HepG2 (cell line): ENCODE results near the gene RFX2. TPM values are rescaled to one million over a fixed set of nuclear protein-coding genes. Genes with fewer than 3 reads are reported as not detected.

Source experiments
- CCAR2 ChIP-seq: fragments of 200-400 bp; formaldehyde crosslinking; optimal IDR thresholded peaks from 2 replicates; pipeline ENCODE3; 2018; ENCODE audit warnings: low read depth, mild to moderate bottlenecking, low read length, moderate library complexity
- ESRRA ChIP-seq: sonication (generic); formaldehyde crosslinking; IDR thresholded peaks from 2 replicates; pipeline ENCODE4 v1.5.1; 2020; ENCODE audit warnings: mild to moderate bottlenecking, low read depth, missing genetic modification reagents
- FOXP1 ChIP-seq, 2 experiments: fragments of 450-650 bp in 1 of 2; IDR thresholded peaks; 2 replicates each; pipeline ENCODE4 v1.6.1; 2017 to 2018; ENCODE audit warnings: antibody characterized with exemption in 1 of 2
- HMG20B ChIP-seq: conservative IDR thresholded peaks from 2 replicates; pipeline ENCODE4 v1.6.1; 2016; ENCODE audit warnings: missing genetic modification reagents, missing compliant biosample characterization
- HMGA1 ChIP-seq: sonication (generic); formaldehyde crosslinking; conservative IDR thresholded peaks from 2 replicates; pipeline ENCODE4 v1.4.0; 2020; ENCODE audit warnings: missing genetic modification reagents
- HOXA3 ChIP-seq: sonication (generic); formaldehyde crosslinking; IDR thresholded peaks from 2 replicates; pipeline ENCODE4 v1.5.0; 2020; ENCODE audit warnings: missing genetic modification reagents
- HOXA5 ChIP-seq: sonication (generic); formaldehyde crosslinking; IDR thresholded peaks from 2 replicates; pipeline ENCODE4 v1.4.0; 2020; ENCODE audit warnings: missing genetic modification reagents
- PRMT3 ChIP-seq: sonication (generic); formaldehyde crosslinking; IDR thresholded peaks from 2 replicates; pipeline ENCODE4 v1.8.1; 2022; ENCODE audit warnings: low read depth, mild to moderate bottlenecking, moderate library complexity, missing genetic modification reagents, borderline replicate concordance
- RELA ChIP-seq: sonication (generic); formaldehyde crosslinking; IDR thresholded peaks from 2 replicates; pipeline ENCODE4 v1.4.0; 2020; ENCODE audit warnings: missing genetic modification reagents
- TRIM24 ChIP-seq: sonication (generic); formaldehyde crosslinking; IDR thresholded peaks from 2 replicates; pipeline ENCODE4 v1.8.0; 2022; ENCODE audit warnings: mild to moderate bottlenecking, missing genetic modification reagents
- XBP1 ChIP-seq: sonication (generic); formaldehyde crosslinking; IDR thresholded peaks from 2 replicates; pipeline ENCODE4 v1.5.0; 2020; ENCODE audit warnings: missing genetic modification reagents
- ZIK1 ChIP-seq: sonication (generic); formaldehyde crosslinking; IDR thresholded peaks from 2 replicates; pipeline ENCODE4 v1.5.0; 2020; ENCODE audit warnings: mild to moderate bottlenecking, low read depth, missing genetic modification reagents, borderline replicate concordance
- ZMAT5 ChIP-seq: sonication (generic); formaldehyde crosslinking; IDR thresholded peaks from 2 replicates; pipeline ENCODE4 v1.5.0; 2020; ENCODE audit warnings: mild to moderate bottlenecking, low read depth, missing genetic modification reagents, borderline replicate concordance
- ZNF234 ChIP-seq: sonication (generic); formaldehyde crosslinking; conservative IDR thresholded peaks from 2 replicates; pipeline ENCODE4 v1.5.1; 2020; ENCODE audit warnings: mild to moderate bottlenecking, missing genetic modification reagents
- ZNF615 ChIP-seq: sonication (generic); formaldehyde crosslinking; IDR thresholded peaks from 2 replicates; pipeline ENCODE4 v1.5.0; 2020; ENCODE audit warnings: mild to moderate bottlenecking, missing genetic modification reagents, borderline replicate concordance
- ZNF790 ChIP-seq: sonication (generic); formaldehyde crosslinking; IDR thresholded peaks from 2 replicates; pipeline ENCODE4 v1.8.0; 2022; ENCODE audit warnings: missing genetic modification reagents, mild to moderate bottlenecking, borderline replicate concordance
- polyA plus RNA-seq, 8 experiments: library from polyadenylated mRNA; depleted of rRNA in 3 of 8; stranded (reverse) in 7 of 8; unstranded in 1 of 8; fragments of >200 nt; fragmentation: Illumina TruSeq in 4 of 8; extraction: Trizol in 4 of 8; gene quantifications; 2 replicates each; pipeline versions ENCODE4 v1.2.1 to v1.2.3, GENCODE V29; 2011 to 2016; ENCODE audit warnings: low read depth in 4 of 8, missing spikeins in 1 of 8, mixed read lengths in 1 of 8; ENCODE audit not compliant: insufficient read depth in 1 of 8
- total RNA-seq, 5 experiments: library from RNA; depleted of rRNA; stranded (reverse); fragments of >200 nt; fragmentation: Illumina TruSeq; extraction: Trizol; gene quantifications; 2 replicates each; pipeline ENCODE4 v1.2.3, GENCODE V29; 2016; ENCODE audit warnings: low read depth in 1 of 5
- TF ChIP-seq, protein P1 (sequence below): sonication (generic); formaldehyde crosslinking; IDR thresholded peaks from 2 replicates; pipeline ENCODE4 v1.5.1; 2020; ENCODE audit warnings: mild to moderate bottlenecking, moderate library complexity, missing genetic modification reagents
- TF ChIP-seq, protein P2 (sequence below): sonication (generic); formaldehyde crosslinking; IDR thresholded peaks from 2 replicates; pipeline ENCODE4 v1.8.0; 2022; ENCODE audit warnings: missing genetic modification reagents, mild to moderate bottlenecking, borderline replicate concordance
- TF ChIP-seq, protein P3 (sequence below): sonication (generic); formaldehyde crosslinking; IDR thresholded peaks from 2 replicates; pipeline ENCODE4 v1.4.0; 2020; ENCODE audit warnings: missing genetic modification reagents, mild to moderate bottlenecking, borderline replicate concordance

Gene RFX2
- total and polyA plus RNA-seq, 2 of the 13 experiments (the other 11 are each of a cell fraction or from before 2014, with no cell fraction given), result 2.8 to 3.3 TPM

GRCh38 chr19:5977785-5978605 is 132.3 kb downstream of the RFX2 start, which contains the start of gene RANBP3 (continued):
- TF ChIP-seq, protein P1, sequence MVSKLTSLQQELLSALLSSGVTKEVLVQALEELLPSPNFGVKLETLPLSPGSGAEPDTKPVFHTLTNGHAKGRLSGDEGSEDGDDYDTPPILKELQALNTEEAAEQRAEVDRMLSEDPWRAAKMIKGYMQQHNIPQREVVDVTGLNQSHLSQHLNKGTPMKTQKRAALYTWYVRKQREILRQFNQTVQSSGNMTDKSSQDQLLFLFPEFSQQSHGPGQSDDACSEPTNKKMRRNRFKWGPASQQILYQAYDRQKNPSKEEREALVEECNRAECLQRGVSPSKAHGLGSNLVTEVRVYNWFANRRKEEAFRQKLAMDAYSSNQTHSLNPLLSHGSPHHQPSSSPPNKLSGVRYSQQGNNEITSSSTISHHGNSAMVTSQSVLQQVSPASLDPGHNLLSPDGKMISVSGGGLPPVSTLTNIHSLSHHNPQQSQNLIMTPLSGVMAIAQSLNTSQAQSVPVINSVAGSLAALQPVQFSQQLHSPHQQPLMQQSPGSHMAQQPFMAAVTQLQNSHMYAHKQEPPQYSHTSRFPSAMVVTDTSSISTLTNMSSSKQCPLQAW, result peak; percentile 100
- TF ChIP-seq, protein P2, sequence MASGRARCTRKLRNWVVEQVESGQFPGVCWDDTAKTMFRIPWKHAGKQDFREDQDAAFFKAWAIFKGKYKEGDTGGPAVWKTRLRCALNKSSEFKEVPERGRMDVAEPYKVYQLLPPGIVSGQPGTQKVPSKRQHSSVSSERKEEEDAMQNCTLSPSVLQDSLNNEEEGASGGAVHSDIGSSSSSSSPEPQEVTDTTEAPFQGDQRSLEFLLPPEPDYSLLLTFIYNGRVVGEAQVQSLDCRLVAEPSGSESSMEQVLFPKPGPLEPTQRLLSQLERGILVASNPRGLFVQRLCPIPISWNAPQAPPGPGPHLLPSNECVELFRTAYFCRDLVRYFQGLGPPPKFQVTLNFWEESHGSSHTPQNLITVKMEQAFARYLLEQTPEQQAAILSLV (CRISPR knock-in tag), result peak; percentile 100
- TF ChIP-seq ZNF234 (CRISPR knock-in tag) (peak; percentile 100), ZNF790 (CRISPR knock-in tag) (peak; percentile 100), CCAR2 (no peak), HMGA1 (CRISPR knock-in tag) (no peak), TRIM24 (CRISPR knock-in tag) (no peak), HOXA5 (CRISPR knock-in tag) (peak; percentile 99), ESRRA (CRISPR knock-in tag) (peak; percentile 97), ZMAT5 (CRISPR knock-in tag) (peak; percentile 98), FOXP1 (IDR thresholded peaks at IDR 0.05) (no peak), FOXP1 (CRISPR knock-in tag; IDR thresholded peaks at IDR 0.05) (peak; percentile 31; the same call in 1 of the 2 replicates), ZNF615 (CRISPR knock-in tag) (peak; percentile 99), XBP1 (CRISPR knock-in tag) (peak; percentile 99), PRMT3 (peak; percentile 100), HOXA3 (CRISPR knock-in tag) (peak; percentile 98), ZIK1 (CRISPR knock-in tag) (peak; percentile 100), RELA (CRISPR knock-in tag) (0 out of 2 replicates have a peak, but pooled peaks have one; percentile 82), HMG20B (peak; percentile 85; the same call in 1 of the 2 replicates)
- TF ChIP-seq, protein P3, sequence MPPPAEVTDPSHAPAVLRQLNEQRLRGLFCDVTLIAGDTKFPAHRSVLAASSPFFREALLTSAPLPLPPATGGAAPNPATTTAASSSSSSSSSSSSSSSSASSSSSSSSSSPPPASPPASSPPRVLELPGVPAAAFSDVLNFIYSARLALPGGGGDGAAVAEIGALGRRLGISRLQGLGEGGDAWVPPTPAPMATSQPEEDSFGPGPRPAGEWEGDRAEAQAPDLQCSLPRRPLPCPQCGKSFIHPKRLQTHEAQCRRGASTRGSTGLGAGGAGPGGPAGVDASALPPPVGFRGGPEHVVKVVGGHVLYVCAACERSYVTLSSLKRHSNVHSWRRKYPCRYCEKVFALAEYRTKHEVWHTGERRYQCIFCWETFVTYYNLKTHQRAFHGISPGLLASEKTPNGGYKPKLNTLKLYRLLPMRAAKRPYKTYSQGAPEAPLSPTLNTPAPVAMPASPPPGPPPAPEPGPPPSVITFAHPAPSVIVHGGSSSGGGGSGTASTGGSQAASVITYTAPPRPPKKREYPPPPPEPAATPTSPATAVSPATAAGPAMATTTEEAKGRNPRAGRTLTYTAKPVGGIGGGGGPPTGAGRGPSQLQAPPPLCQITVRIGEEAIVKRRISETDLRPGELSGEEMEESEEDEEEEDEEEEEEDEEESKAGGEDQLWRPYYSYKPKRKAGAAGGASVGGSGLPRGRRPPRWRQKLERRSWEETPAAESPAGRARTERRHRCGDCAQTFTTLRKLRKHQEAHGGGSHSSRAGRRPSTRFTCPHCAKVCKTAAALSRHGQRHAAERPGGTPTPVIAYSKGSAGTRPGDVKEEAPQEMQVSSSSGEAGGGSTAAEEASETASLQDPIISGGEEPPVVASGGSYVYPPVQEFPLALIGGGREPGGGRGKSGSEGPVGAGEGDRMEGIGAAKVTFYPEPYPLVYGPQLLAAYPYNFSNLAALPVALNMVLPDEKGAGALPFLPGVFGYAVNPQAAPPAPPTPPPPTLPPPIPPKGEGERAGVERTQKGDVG, result peak; percentile 100; the same call in 1 of the 2 replicates
